ENCODE measurements around the gene HLA-DPB1.
A peak's percentile ranks its signal among the peaks of the same experiment; 100 is the strongest.

HLA-DPB1 gene

GRCh38 chr6:33103776-33104175 is 28.0 kb downstream of the HLA-DPB1 start:
- no peak for DNase-seq (ENCODE audit: low spot score)

GRCh38 chr6:33104887-33105286 is 29.1 kb downstream of the HLA-DPB1 start:
- no peak for DNase-seq (ENCODE audit: low spot score)

GRCh38 chr6:33105386-33105785 is 29.6 kb downstream of the HLA-DPB1 start:
- no peak for DNase-seq (ENCODE audit: low spot score)

GRCh38 chr6:33105916-33106871 is 30.4 kb downstream of the HLA-DPB1 start:
- peak; percentile 55 for DNase-seq (ENCODE audit: low spot score)

- DNase-seq (ENCODE audit: low spot score), result no peak
These were observed 31.9 kb downstream of the HLA-DPB1 start for GRCh38 chr6:33107641-33108040.

GRCh38 chr6:33108307-33108706 is 32.5 kb downstream of the HLA-DPB1 start:
- DNase-seq (ENCODE audit: low spot score), result peak; percentile 86

GRCh38 chr6:33112148-33112547 is 36.4 kb downstream of the HLA-DPB1 start:
- peak; percentile 95 for DNase-seq (ENCODE audit: low spot score)

- no peak for DNase-seq (ENCODE audit: low spot score)
These were observed 38.0 kb downstream of the HLA-DPB1 start for GRCh38 chr6:33113755-33114154.

GRCh38 chr6:33114406-33114805 is 38.6 kb downstream of the HLA-DPB1 start:
- no peak for DNase-seq (ENCODE audit: low spot score)

GRCh38 chr6:33116417-33116816 is 40.6 kb downstream of the HLA-DPB1 start:
- no peak for DNase-seq (ENCODE audit: low spot score)

- DNase-seq (ENCODE audit: low spot score), result peak; percentile 71
These were observed 41.3 kb downstream of the HLA-DPB1 start for GRCh38 chr6:33116841-33117711.

GRCh38 chr6:33117811-33118277 is 42.1 kb downstream of the HLA-DPB1 start:
- DNase-seq (ENCODE audit: low spot score), result no peak

GRCh38 chr6:33118525-33119123 is 42.8 kb downstream of the HLA-DPB1 start:
- peak; percentile 84 for DNase-seq (ENCODE audit: low spot score)

GRCh38 chr6:33120001-33120400 is 44.2 kb downstream of the HLA-DPB1 start:
- no peak for DNase-seq (ENCODE audit: low spot score)

GRCh38 chr6:33123181-33123580 is 47.4 kb downstream of the HLA-DPB1 start:
- no peak for DNase-seq (ENCODE audit: low spot score)

GRCh38 chr6:33123732-33124524 is 48.1 kb downstream of the HLA-DPB1 start:
- peak; percentile 90 for DNase-seq (ENCODE audit: low spot score)

GRCh38 chr6:33124525-33124901 is 48.7 kb downstream of the HLA-DPB1 start:
- no peak for DNase-seq (ENCODE audit: low spot score)

GRCh38 chr6:33124947-33125346 is 49.2 kb downstream of the HLA-DPB1 start:
- no peak for DNase-seq (ENCODE audit: low spot score)

GRCh38 chr6:33126101-33126714 is 50.4 kb downstream of the HLA-DPB1 start:
- peak; percentile 87 for DNase-seq (ENCODE audit: low spot score)

GRCh38 chr6:33128318-33128717 is 52.5 kb downstream of the HLA-DPB1 start:
- DNase-seq (ENCODE audit: low spot score), result no peak

- no peak for DNase-seq (ENCODE audit: low spot score)
These were observed 56.3 kb downstream of the HLA-DPB1 start for GRCh38 chr6:33132081-33132524.
